ENCODE results near the gene PLA2G3.

The PLA2G3 gene

GRCh38 chr22:31086703-31087330 is 53.5 kb downstream of the PLA2G3 start:
- DNase-seq (ENCODE audit: low read depth in 2 of 2): no peak

GRCh38 chr22:31085928-31086327 is 54.4 kb downstream of the PLA2G3 start:
- DNase-seq (ENCODE audit: low read depth in 2 of 2): no peak

- no peak for DNase-seq (ENCODE audit: low read depth in 2 of 2)
These were observed 54.8 kb downstream of the PLA2G3 start for GRCh38 chr22:31085493-31085824.

- peak; percentile 75 to 78 for DNase-seq (ENCODE audit: low read depth in 2 of 2)
These were observed 55.4 kb downstream of the PLA2G3 start for GRCh38 chr22:31084811-31085492.

All from stimulated activated CD8-positive, alpha-beta memory T cell treated with anti-CD3 and anti-CD28 coated beads, Interleukin-15, amount 100 ng/mL, for 4 hours (primary cell).